ENCODE results near the gene GNAL.

DNA sequence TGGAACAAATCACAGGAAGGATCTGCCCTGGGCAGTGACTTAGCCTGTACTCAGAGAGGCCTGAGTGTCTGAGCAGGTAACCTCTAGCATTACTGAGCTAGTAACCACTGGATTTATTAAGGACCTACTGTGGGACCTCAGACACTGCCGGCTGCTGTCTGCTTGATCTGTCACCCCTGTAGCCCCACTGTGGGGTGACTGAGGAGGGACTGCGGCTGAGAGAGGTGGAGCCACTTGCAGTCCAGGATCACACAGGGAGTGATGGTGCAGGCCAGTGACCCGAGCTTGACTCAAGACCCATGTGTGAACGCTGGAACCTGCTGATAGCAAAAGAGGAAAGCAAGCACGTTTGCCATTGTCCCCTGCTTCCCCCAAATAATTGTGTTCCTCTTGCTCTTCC is 177.7 kb downstream of the GNAL start:
- TF ChIP-seq, protein P1, sequence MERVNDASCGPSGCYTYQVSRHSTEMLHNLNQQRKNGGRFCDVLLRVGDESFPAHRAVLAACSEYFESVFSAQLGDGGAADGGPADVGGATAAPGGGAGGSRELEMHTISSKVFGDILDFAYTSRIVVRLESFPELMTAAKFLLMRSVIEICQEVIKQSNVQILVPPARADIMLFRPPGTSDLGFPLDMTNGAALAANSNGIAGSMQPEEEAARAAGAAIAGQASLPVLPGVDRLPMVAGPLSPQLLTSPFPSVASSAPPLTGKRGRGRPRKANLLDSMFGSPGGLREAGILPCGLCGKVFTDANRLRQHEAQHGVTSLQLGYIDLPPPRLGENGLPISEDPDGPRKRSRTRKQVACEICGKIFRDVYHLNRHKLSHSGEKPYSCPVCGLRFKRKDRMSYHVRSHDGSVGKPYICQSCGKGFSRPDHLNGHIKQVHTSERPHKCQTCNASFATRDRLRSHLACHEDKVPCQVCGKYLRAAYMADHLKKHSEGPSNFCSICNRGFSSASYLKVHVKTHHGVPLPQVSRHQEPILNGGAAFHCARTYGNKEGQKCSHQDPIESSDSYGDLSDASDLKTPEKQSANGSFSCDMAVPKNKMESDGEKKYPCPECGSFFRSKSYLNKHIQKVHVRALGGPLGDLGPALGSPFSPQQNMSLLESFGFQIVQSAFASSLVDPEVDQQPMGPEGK (tag by site-specific recombination; IDR thresholded peaks at IDR 0.05) = no peak
- no peak for TF ChIP-seq ZBTB21 (tag by site-specific recombination; IDR thresholded peaks at IDR 0.05)
- TF ChIP-seq, protein P2, sequence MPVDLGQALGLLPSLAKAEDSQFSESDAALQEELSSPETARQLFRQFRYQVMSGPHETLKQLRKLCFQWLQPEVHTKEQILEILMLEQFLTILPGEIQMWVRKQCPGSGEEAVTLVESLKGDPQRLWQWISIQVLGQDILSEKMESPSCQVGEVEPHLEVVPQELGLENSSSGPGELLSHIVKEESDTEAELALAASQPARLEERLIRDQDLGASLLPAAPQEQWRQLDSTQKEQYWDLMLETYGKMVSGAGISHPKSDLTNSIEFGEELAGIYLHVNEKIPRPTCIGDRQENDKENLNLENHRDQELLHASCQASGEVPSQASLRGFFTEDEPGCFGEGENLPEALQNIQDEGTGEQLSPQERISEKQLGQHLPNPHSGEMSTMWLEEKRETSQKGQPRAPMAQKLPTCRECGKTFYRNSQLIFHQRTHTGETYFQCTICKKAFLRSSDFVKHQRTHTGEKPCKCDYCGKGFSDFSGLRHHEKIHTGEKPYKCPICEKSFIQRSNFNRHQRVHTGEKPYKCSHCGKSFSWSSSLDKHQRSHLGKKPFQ (tag by site-specific recombination; IDR thresholded peaks at IDR 0.05) = no peak
- TF ChIP-seq, protein P3, sequence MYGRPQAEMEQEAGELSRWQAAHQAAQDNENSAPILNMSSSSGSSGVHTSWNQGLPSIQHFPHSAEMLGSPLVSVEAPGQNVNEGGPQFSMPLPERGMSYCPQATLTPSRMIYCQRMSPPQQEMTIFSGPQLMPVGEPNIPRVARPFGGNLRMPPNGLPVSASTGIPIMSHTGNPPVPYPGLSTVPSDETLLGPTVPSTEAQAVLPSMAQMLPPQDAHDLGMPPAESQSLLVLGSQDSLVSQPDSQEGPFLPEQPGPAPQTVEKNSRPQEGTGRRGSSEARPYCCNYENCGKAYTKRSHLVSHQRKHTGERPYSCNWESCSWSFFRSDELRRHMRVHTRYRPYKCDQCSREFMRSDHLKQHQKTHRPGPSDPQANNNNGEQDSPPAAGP (tag by site-specific recombination; IDR thresholded peaks at IDR 0.05) = no peak
- TF ChIP-seq, protein P4, sequence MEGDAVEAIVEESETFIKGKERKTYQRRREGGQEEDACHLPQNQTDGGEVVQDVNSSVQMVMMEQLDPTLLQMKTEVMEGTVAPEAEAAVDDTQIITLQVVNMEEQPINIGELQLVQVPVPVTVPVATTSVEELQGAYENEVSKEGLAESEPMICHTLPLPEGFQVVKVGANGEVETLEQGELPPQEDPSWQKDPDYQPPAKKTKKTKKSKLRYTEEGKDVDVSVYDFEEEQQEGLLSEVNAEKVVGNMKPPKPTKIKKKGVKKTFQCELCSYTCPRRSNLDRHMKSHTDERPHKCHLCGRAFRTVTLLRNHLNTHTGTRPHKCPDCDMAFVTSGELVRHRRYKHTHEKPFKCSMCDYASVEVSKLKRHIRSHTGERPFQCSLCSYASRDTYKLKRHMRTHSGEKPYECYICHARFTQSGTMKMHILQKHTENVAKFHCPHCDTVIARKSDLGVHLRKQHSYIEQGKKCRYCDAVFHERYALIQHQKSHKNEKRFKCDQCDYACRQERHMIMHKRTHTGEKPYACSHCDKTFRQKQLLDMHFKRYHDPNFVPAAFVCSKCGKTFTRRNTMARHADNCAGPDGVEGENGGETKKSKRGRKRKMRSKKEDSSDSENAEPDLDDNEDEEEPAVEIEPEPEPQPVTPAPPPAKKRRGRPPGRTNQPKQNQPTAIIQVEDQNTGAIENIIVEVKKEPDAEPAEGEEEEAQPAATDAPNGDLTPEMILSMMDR (tag by site-specific recombination; IDR thresholded peaks at IDR 0.05) = no peak

All from HEK293 (cell line).